HT-29 (cell line): Measurements from ENCODE around the gene PRKCA. TPM values are rescaled to one million over a fixed set of nuclear protein-coding genes. Genes with fewer than 3 reads are reported as not detected.

ENCODE experiments used
- DNase-seq: peaks from one replicate; pipeline ENCODE4 v3.0.0-alpha.2; 2015; ENCODE audit warnings: low spot score
- small RNA-seq: library from RNA; depleted of rRNA; stranded (forward); fragments of <200 nt; gene quantifications from one replicate; pipeline ENCODE3, GENCODE V24; 2014
- total RNA-seq: library from RNA; depleted of rRNA; stranded (reverse); fragments of >200 nt; shearing (Covaris generic); gene quantifications from 2 replicates; pipeline ENCODE4 v1.2.3, GENCODE V29; 2014; rRNA removed

Gene PRKCA
- total RNA-seq, 1 experiment from 2014 or later = 7.1 TPM

- DNase-seq = no peak
These were observed 556.9 kb downstream of the PRKCA start for GRCh38 chr17:66859353-66859752.

GRCh38 chr17:66860204-66860603 is 557.8 kb downstream of the PRKCA start:
- DNase-seq = no peak

Small RNAs within 50 kb of the gene (small RNA-seq; reads per million reads assigned to genes)
- not detected for gene MIR634
- 0.22 reads per million for gene RN7SL735P
- 7.8 reads per million, percentile 86 among the genes with 10 or more reads in this experiment for gene RNA5SP444
- gene RNA5SP445 = 0.50 reads per million
- gene RNU6-928P = not detected

Other genes with a start within 250 kb of the PRKCA start
- gene CEP112, start 110.5 kb upstream of the PRKCA start, total RNA-seq = 1.3 TPM in 2 replicates
- 20.8 and 22.1 TPM in 2 replicates for gene APOH, start 73.2 kb upstream of the PRKCA start, total RNA-seq